Measurements from ENCODE around the gene ALDH18A1. TPM values are rescaled to one million over a fixed set of nuclear protein-coding genes. Genes with fewer than 3 reads are reported as not detected.

Gene ALDH18A1
- total RNA-seq, 1 donor from 2014 or later = 29.1 TPM

GRCh38 chr10:95657250-95657649 lies 739 bp upstream of the ALDH18A1 start:
- peaks cover 0 to 8% of the 10 kb centered on the region in 2 donors for H3K4me1 ChIP-seq
- DNase-seq (ENCODE audit: low spot score in 2 of 2) = no peak
- intact Hi-C loops (cut with DNase I) = no loop called here
- H3K36me3 ChIP-seq = peaks cover 5 to 8% of the 10 kb centered on the region in 2 donors
- no peaks in the 10 kb centered on the region for H3K9me3 ChIP-seq
- TF ChIP-seq CTCF (IDR thresholded peaks at IDR 0.05) = no peak
- H3K27me3 ChIP-seq = no peaks in the 10 kb centered on the region
- no peak overlapping the region for H3K27ac ChIP-seq
- peak overlapping the region; percentile 87 to 89 for H3K4me3 ChIP-seq

- DNase-seq (ENCODE audit: low spot score in 2 of 2) = no peak
- Histone ChIP-seq H3K27ac (peak overlapping the region; percentile 65 to 68), H3K4me1 (peaks cover 0 to 8% of the 10 kb centered on the region in 2 donors), H3K4me3 (peak overlapping the region; percentile 87 to 89), H3K27me3 (no peaks in the 10 kb centered on the region), H3K9me3 (no peaks in the 10 kb centered on the region), H3K36me3 (peaks cover 9 to 24% of the 10 kb centered on the region in 2 donors)
- no peak for TF ChIP-seq CTCF (IDR thresholded peaks at IDR 0.05)
- intact Hi-C loops (cut with DNase I) = loop anchor here (1.0 kb wide), 1 partner anchor 38 kb away; the partner anchor contains the start of gene TCTN3
Measured at GRCh38 chr10:95655571-95656290, 780 bp downstream of the ALDH18A1 start.

- DNase-seq (ENCODE audit: low spot score in 2 of 2) = no peak
- Histone ChIP-seq H3K27ac (no peak overlapping the region), H3K9me3 (no peaks in the 10 kb centered on the region), H3K4me3 (no peak overlapping the region), H3K27me3 (no peaks in the 10 kb centered on the region), H3K36me3 (peaks cover 9 to 31% of the 10 kb centered on the region in 2 donors), H3K4me1 (peaks cover 0 to 8% of the 10 kb centered on the region in 2 donors)
- no peak for TF ChIP-seq CTCF (IDR thresholded peaks at IDR 0.05)
- intact Hi-C loops (cut with DNase I) = no loop called here
Measured at GRCh38 chr10:95653895-95654294, 2.6 kb downstream of the ALDH18A1 start.

- H3K4me3 ChIP-seq = no peak overlapping the region
- no peaks in the 10 kb centered on the region for H3K9me3 ChIP-seq
- intact Hi-C loops (cut with DNase I) = no loop called here
- DNase-seq (ENCODE audit: low spot score in 2 of 2) = no peak
- no peaks in the 10 kb centered on the region for H3K27me3 ChIP-seq
- H3K36me3 ChIP-seq = peaks cover 9 to 38% of the 10 kb centered on the region in 2 donors
- no peak for TF ChIP-seq CTCF (IDR thresholded peaks at IDR 0.05)
- peaks cover 0 to 5% of the 10 kb centered on the region in 2 donors for H3K4me1 ChIP-seq
- H3K27ac ChIP-seq = no peak overlapping the region
Measured at GRCh38 chr10:95651346-95652060, 5.0 kb downstream of the ALDH18A1 start.

GRCh38 chr10:95650232-95650631 lies 6.3 kb downstream of the ALDH18A1 start:
- Histone ChIP-seq H3K36me3 (peaks cover 9 to 42% of the 10 kb centered on the region in 2 donors), H3K4me3 (no peak overlapping the region), H3K27ac (no peak overlapping the region), H3K9me3 (no peaks in the 10 kb centered on the region), H3K27me3 (no peaks in the 10 kb centered on the region), H3K4me1 (peaks cover 0 to 2% of the 10 kb centered on the region in 2 donors)
- no peak for TF ChIP-seq CTCF (IDR thresholded peaks at IDR 0.05)
- no peak for DNase-seq (ENCODE audit: low spot score in 2 of 2)
- intact Hi-C loops (cut with DNase I) = no loop called here

All from ascending aorta (tissue), 2 donors.